ENCODE data around the gene CATSPERZ. TPM values are rescaled to one million over a fixed set of nuclear protein-coding genes. Genes with fewer than 3 reads are reported as not detected.

The CATSPERZ gene
- total and polyA plus RNA-seq, 3 donors from 2014 or later, result 278 to 1,116 (median 484) TPM

- Histone ChIP-seq H3K27ac (no peak overlapping the region), H3K27me3 (no peaks in the 10 kb centered on the region), H3K4me1 (peaks cover 12% of the 10 kb centered on the region), H3K36me3 (ENCODE audit: low read depth, missing control alignments) (no peaks in the 10 kb centered on the region), H3K4me3 (no peak overlapping the region), H3K9me3 (no peaks in the 10 kb centered on the region)
- TF ChIP-seq POLR2A (IDR thresholded peaks at IDR 0.05), result no peak
- no peak for TF ChIP-seq CTCF (IDR thresholded peaks at IDR 0.05)
- DNase-seq, result no peak
- intact Hi-C loops (cut with DNase I; ENCODE audit: low total_unique reads), result no loop called here
- 40 to 69% methylated on average over 1 to 21 of the region's 21 CpGs for WGBS, 2 donors
These were observed 41.3 kb downstream of the CATSPERZ start for GRCh38 chr11:64341429-64341828.

- intact Hi-C loops (cut with DNase I; ENCODE audit: low total_unique reads), result no loop called here
- Histone ChIP-seq H3K4me3 (peak overlapping the region; percentile 13 to 53), H3K4me1 (peaks cover 12% of the 10 kb centered on the region), H3K36me3 (ENCODE audit: low read depth, missing control alignments) (no peaks in the 10 kb centered on the region), H3K27ac (peak overlapping the region; percentile 19 to 68), H3K9me3 (no peaks in the 10 kb centered on the region), H3K27me3 (no peaks in the 10 kb centered on the region)
- TF ChIP-seq POLR2A (IDR thresholded peaks at IDR 0.05) (no peak), CTCF (IDR thresholded peaks at IDR 0.05) (peak in 2 of 3 experiments; percentile 25 to 34)
- WGBS, 2 donors, result 16% methylated on average over 22 to 55 of the region's 55 CpGs
- DNase-seq, result peak; percentile 86
These were observed 42.0 kb downstream of the CATSPERZ start for GRCh38 chr11:64341851-64342791.

GRCh38 chr11:64342869-64343745, 42.9 kb downstream of the CATSPERZ start:
- Histone ChIP-seq H3K27me3 (no peaks in the 10 kb centered on the region), H3K27ac (no peak overlapping the region), H3K4me3 (peak overlapping the region; percentile 13 to 53), H3K36me3 (ENCODE audit: low read depth, missing control alignments) (no peaks in the 10 kb centered on the region), H3K4me1 (peaks cover 12% of the 10 kb centered on the region), H3K9me3 (no peaks in the 10 kb centered on the region)
- intact Hi-C loops (cut with DNase I; ENCODE audit: low total_unique reads), result no loop called here
- 10 to 66% methylated on average over 6 to 29 of the region's 29 CpGs for WGBS, 2 donors
- DNase-seq, result peak; percentile 43
- TF ChIP-seq CTCF (IDR thresholded peaks at IDR 0.05), result no peak
- no peak for TF ChIP-seq POLR2A (IDR thresholded peaks at IDR 0.05)

GRCh38 chr11:64343767-64344559, 43.8 kb downstream of the CATSPERZ start:
- no peaks in the 10 kb centered on the region for H3K9me3 ChIP-seq
- no peak overlapping the region for H3K4me3 ChIP-seq
- TF ChIP-seq POLR2A (IDR thresholded peaks at IDR 0.05) (no peak), CTCF (IDR thresholded peaks at IDR 0.05) (peak in 1 of 3 experiments; percentile 8)
- intact Hi-C loops (cut with DNase I; ENCODE audit: low total_unique reads), result no loop called here
- H3K4me1 ChIP-seq, result peaks cover 12% of the 10 kb centered on the region
- H3K27ac ChIP-seq, result no peak overlapping the region
- WGBS, 2 donors, result 82 to 100% methylated on average over 2 to 18 of the region's 18 CpGs
- DNase-seq, result no peak
- H3K36me3 ChIP-seq (ENCODE audit: low read depth, missing control alignments), result no peaks in the 10 kb centered on the region
- no peaks in the 10 kb centered on the region for H3K27me3 ChIP-seq

Measured in testis (tissue), 3 donors.